Activated naive CD4-positive, alpha-beta T cell treated with anti-CD3 and anti-CD28 coated beads, Interleukin-2, amount 10 ng/mL, durations not matched to agents 7 days and 5 days (primary cell): Measurements from ENCODE around the gene MYO18A.

Source experiments
- CTCF ChIA-PET: fragments of 350-600 bp; sonication (Branson Sonifier 250); formaldehyde crosslinking; loops from one replicate; lab custom pipeline; 2021; ENCODE audit warnings: antibody characterized with exemption; lab: Charles Lee
- DNase-seq: peaks from one replicate; pipeline ENCODE4 v3.0.0-alpha.2; 2020
- H3K27ac Mint-ChIP-seq: one replicate; pipeline ENCODE4 v1.8.0; 2021; ENCODE audit warnings: mild to moderate bottlenecking, moderate library complexity, mixed read lengths
- H3K27me3 Mint-ChIP-seq: one replicate; pipeline ENCODE4 v1.8.0; 2021; ENCODE audit warnings: mild to moderate bottlenecking, mixed read lengths
- H3K36me3 Mint-ChIP-seq: one replicate; pipeline ENCODE4 v1.8.0; 2021; ENCODE audit warnings: mixed read lengths
- H3K4me1 Mint-ChIP-seq: one replicate; pipeline ENCODE4 v1.8.0; 2021; ENCODE audit warnings: mixed read lengths
- H3K4me3 Mint-ChIP-seq: one replicate; pipeline ENCODE4 v1.8.0; 2021; ENCODE audit warnings: mild to moderate bottlenecking, moderate library complexity, mixed read lengths
- H3K9me3 Mint-ChIP-seq: one replicate; pipeline ENCODE4 v1.8.0; 2021; ENCODE audit warnings: mixed read lengths

Gene MYO18A

DNA sequence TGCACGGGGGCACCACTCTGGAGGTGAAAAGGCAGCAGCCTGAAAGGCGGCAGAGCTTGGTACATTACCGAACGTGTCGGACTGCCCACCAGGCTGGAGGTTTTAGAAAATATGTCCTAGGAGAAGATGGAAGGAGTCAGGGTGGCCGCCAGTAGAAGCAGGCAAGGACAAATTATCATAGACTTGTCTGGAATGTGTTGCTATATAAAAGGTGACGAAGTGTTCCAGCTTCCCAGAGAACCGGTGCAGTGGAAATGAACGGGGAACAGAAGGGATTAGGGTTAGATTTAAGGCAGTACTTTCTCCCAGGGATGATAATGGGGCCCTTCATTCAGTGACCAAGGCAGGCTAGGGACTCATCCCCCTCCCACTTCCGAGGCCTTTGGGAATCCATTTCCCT, 109.9 kb downstream of the MYO18A start:
- peaks cover 13% of the 10 kb centered on the region for H3K27me3 Mint-ChIP-seq
- H3K9me3 Mint-ChIP-seq = no peaks in the 10 kb centered on the region
- no peaks in the 10 kb centered on the region for H3K36me3 Mint-ChIP-seq
- no peak overlapping the region for H3K27ac Mint-ChIP-seq
- H3K4me1 Mint-ChIP-seq = no peaks in the 10 kb centered on the region
- no peak for DNase-seq
- no peak overlapping the region for H3K4me3 Mint-ChIP-seq
- CTCF ChIA-PET = interaction anchor here (1.3 kb wide), 1 partner anchor 47 kb away, joined by 3 read pairs; no protein-coding TSS in a partner anchor

DNA sequence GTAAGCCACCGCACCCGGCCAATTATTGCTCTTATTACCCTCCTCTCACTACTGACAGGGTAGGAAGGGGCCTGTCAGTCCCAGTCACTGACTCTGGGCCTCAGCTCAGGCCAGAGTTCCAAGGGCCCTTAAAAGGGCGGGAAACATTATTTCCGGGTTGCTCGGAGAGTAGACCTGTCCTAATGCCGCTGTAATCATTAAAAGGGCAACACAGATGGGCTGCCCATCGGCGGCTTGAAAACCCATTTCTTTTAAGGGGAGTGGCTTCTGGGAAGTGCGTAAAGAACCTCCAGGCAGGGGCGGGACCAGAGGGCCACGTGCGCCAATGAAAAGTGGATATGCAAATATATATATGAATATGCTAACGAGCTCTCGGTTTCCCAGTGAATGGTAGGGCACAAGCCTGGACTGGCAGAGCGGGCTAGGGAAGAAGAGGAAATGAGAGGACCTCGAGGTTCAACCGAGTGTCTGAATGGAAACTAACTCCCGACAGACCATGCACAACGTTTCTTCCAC, 110.6 kb downstream of the MYO18A start:
- CTCF ChIA-PET = interaction anchor here (1.3 kb wide), 1 partner anchor 47 kb away, joined by 3 read pairs; no protein-coding TSS in a partner anchor
- Mint-ChIP-seq H3K9me3 (no peaks in the 10 kb centered on the region), H3K4me3 (no peak overlapping the region), H3K4me1 (no peaks in the 10 kb centered on the region), H3K36me3 (no peaks in the 10 kb centered on the region), H3K27ac (no peak overlapping the region), H3K27me3 (peaks cover 13% of the 10 kb centered on the region)
- no peak for DNase-seq

DNA sequence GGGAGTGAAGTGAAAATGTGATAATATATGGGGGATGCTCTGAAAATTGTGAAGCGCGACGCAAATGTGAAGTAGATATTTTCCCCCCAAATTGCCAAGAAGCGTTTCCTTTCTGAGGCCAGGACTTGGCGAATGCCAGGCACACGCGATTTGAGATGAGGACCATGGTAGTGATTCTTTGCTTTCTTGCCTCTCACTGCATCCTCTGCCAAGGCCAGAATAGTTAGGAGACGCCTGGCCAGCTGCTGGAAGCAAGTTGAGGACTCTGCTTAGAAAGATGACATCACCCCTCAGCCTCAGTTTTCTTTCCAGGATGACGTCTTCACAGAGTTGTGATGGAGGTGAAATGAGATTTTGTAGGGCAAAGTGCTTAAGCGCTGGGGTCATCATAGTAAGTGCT, 111.4 kb downstream of the MYO18A start:
- CTCF ChIA-PET = no interaction called here
- Mint-ChIP-seq H3K4me3 (no peak overlapping the region), H3K27me3 (peaks cover 14% of the 10 kb centered on the region), H3K9me3 (no peaks in the 10 kb centered on the region), H3K27ac (no peak overlapping the region), H3K4me1 (no peaks in the 10 kb centered on the region), H3K36me3 (no peaks in the 10 kb centered on the region)
- no peak for DNase-seq

- CTCF ChIA-PET = interaction anchor here (1.0 to 1.1 kb wide), 2 partner anchors 30 to 101 kb away, joined by 3 read pairs; no protein-coding TSS in a partner anchor
- no peak for DNase-seq
- Mint-ChIP-seq H3K4me3 (no peak overlapping the region), H3K9me3 (no peaks in the 10 kb centered on the region), H3K4me1 (no peaks in the 10 kb centered on the region), H3K27ac (no peak overlapping the region), H3K27me3 (peaks cover 21% of the 10 kb centered on the region), H3K36me3 (no peaks in the 10 kb centered on the region)
Measured at GRCh38 chr17:29066606-29067005, 113.6 kb downstream of the MYO18A start.

DNA sequence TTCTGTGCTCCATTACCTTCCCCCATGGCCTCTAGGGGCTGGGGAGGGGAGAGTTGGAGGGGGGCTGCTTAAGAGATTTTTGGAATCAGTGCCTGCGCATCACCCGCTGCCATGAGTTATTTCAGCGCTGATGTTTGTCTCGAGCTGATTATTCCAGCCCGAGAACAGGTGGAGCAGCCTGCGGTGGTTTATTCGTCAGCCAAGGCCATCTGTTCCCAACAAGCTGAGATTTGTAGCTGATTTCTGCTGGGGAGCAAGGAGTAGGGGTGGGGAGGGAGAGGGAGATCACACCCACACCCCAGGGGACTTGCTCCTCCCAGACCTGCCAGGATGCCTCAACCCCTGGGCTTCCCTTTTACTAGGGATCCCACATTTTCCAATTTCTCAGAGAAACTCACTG, 114.2 kb downstream of the MYO18A start:
- no peak for DNase-seq
- H3K4me1 Mint-ChIP-seq = no peaks in the 10 kb centered on the region
- no peaks in the 10 kb centered on the region for H3K9me3 Mint-ChIP-seq
- H3K36me3 Mint-ChIP-seq = no peaks in the 10 kb centered on the region
- CTCF ChIA-PET = interaction anchor here (1.1 kb wide), 1 partner anchor 29 kb away, joined by 3 read pairs; no protein-coding TSS in a partner anchor
- no peak overlapping the region for H3K4me3 Mint-ChIP-seq
- peaks cover 21% of the 10 kb centered on the region for H3K27me3 Mint-ChIP-seq
- H3K27ac Mint-ChIP-seq = no peak overlapping the region

GRCh38 chr17:29063992-29064391, 116.2 kb downstream of the MYO18A start:
- no peaks in the 10 kb centered on the region for H3K9me3 Mint-ChIP-seq
- peaks cover 28% of the 10 kb centered on the region for H3K27me3 Mint-ChIP-seq
- H3K36me3 Mint-ChIP-seq = no peaks in the 10 kb centered on the region
- no peak overlapping the region for H3K4me3 Mint-ChIP-seq
- H3K4me1 Mint-ChIP-seq = no peaks in the 10 kb centered on the region
- CTCF ChIA-PET = no interaction called here
- no peak for DNase-seq
- no peak overlapping the region for H3K27ac Mint-ChIP-seq

- H3K27ac Mint-ChIP-seq = no peak overlapping the region
- H3K9me3 Mint-ChIP-seq = no peaks in the 10 kb centered on the region
- H3K36me3 Mint-ChIP-seq = no peaks in the 10 kb centered on the region
- H3K4me3 Mint-ChIP-seq = no peak overlapping the region
- no peaks in the 10 kb centered on the region for H3K4me1 Mint-ChIP-seq
- peaks cover 32% of the 10 kb centered on the region for H3K27me3 Mint-ChIP-seq
- CTCF ChIA-PET = interaction anchor here (0.5 to 1.7 kb wide), 2 partner anchors 53 to 97 kb away, joined by 3 to 4 read pairs; no protein-coding TSS in a partner anchor
- no peak for DNase-seq
Measured at GRCh38 chr17:29062215-29062614, 118.0 kb downstream of the MYO18A start.

DNA sequence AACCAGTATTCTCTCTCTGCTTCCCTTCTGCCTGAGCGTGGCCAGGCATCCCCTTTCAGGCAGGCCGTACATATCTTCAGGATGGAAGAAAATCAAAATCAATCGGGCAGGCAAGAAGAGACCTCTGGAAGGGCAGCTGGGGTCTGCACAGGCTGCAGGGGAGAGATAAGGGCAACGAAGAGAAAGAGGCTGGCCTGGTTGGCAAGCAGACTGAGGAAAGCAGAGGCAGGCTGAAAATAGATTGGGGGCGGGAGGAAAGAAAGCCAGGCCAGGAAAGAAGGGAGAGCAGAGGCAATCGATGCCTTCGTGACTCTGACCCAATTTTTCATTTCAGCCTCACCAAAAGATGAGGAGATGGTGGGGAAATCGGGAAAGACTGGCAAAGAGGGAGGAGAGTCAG, 119.2 kb downstream of the MYO18A start:
- CTCF ChIA-PET = no interaction called here
- no peak for DNase-seq
- Mint-ChIP-seq H3K36me3 (no peaks in the 10 kb centered on the region), H3K4me1 (no peaks in the 10 kb centered on the region), H3K27ac (no peak overlapping the region), H3K4me3 (no peak overlapping the region), H3K27me3 (peaks cover 36% of the 10 kb centered on the region), H3K9me3 (no peaks in the 10 kb centered on the region)

- Mint-ChIP-seq H3K4me3 (no peak overlapping the region), H3K4me1 (no peaks in the 10 kb centered on the region), H3K27ac (no peak overlapping the region), H3K27me3 (peaks cover 36% of the 10 kb centered on the region), H3K9me3 (no peaks in the 10 kb centered on the region), H3K36me3 (no peaks in the 10 kb centered on the region)
- no peak for DNase-seq
- CTCF ChIA-PET = no interaction called here
Measured at GRCh38 chr17:29060475-29060874, 119.7 kb downstream of the MYO18A start.

DNA sequence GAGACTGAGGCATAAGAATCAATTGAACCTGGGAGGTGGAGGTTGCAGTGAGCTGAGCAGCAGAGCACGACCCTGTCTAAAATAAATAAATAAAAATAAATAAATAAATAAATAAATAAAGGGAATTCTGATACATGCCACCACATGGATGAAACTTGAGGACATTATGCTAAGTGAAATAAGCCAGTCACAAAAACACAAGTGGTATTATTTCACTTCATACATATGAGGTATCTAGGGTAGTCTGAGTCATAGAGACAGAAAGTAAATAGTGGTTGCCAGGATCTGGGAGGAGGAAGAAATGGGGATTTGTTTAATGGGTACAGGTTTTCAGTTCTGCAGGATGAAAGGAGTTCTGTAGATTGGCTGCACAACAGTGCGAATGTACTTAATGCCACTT, 120.9 kb downstream of the MYO18A start:
- H3K4me3 Mint-ChIP-seq = no peak overlapping the region
- H3K27me3 Mint-ChIP-seq = peaks cover 35% of the 10 kb centered on the region
- no peak overlapping the region for H3K27ac Mint-ChIP-seq
- H3K9me3 Mint-ChIP-seq = no peaks in the 10 kb centered on the region
- CTCF ChIA-PET = no interaction called here
- H3K4me1 Mint-ChIP-seq = no peaks in the 10 kb centered on the region
- no peak for DNase-seq
- H3K36me3 Mint-ChIP-seq = no peaks in the 10 kb centered on the region

DNA sequence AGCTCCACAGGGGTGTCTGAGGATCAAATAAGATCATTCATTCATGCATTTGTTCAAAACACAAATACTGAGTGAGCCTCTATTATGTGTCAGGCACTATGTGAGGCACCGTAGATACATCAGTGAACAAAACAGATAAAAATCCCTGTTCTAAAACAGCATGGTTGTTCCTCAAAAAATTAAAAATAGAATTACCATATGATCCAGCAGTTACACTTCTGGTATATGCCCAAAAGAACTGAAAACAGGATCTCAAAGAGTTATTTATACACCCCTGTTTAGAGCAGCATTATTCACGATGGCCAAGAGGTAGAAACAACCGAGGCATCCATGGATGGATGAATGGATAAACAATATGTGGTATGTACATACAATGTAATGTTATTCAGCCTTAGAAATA, 121.8 kb downstream of the MYO18A start:
- DNase-seq = no peak
- H3K36me3 Mint-ChIP-seq = no peaks in the 10 kb centered on the region
- no peak overlapping the region for H3K4me3 Mint-ChIP-seq
- no peaks in the 10 kb centered on the region for H3K9me3 Mint-ChIP-seq
- H3K4me1 Mint-ChIP-seq = no peaks in the 10 kb centered on the region
- H3K27ac Mint-ChIP-seq = no peak overlapping the region
- H3K27me3 Mint-ChIP-seq = peaks cover 30% of the 10 kb centered on the region
- CTCF ChIA-PET = no interaction called here

DNA sequence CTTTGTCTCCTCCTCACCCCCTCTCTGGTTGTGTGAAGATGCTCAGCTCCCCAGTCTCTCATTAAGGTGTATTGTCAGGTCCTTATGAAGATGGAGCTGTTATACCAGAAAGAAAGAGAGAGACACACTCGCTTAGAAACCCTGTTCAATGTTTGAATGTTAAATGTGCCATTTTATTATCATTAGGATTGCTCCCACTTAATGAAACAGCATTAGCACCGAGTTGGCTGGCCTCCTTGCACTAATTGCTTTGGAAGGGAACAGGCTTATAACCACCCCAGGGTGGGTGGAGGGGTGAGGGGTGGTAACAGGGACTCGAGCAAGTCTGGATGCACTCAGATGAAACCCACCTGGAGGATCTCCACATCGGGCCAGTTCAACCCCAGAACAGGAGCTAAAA, 122.8 kb downstream of the MYO18A start:
- Mint-ChIP-seq H3K4me3 (no peak overlapping the region), H3K36me3 (no peaks in the 10 kb centered on the region), H3K4me1 (no peaks in the 10 kb centered on the region), H3K9me3 (no peaks in the 10 kb centered on the region), H3K27ac (no peak overlapping the region), H3K27me3 (peaks cover 28% of the 10 kb centered on the region)
- CTCF ChIA-PET = interaction anchor here (1.0 kb wide), 1 partner anchor 55 kb away, joined by 3 read pairs; no protein-coding TSS in a partner anchor
- no peak for DNase-seq

DNA sequence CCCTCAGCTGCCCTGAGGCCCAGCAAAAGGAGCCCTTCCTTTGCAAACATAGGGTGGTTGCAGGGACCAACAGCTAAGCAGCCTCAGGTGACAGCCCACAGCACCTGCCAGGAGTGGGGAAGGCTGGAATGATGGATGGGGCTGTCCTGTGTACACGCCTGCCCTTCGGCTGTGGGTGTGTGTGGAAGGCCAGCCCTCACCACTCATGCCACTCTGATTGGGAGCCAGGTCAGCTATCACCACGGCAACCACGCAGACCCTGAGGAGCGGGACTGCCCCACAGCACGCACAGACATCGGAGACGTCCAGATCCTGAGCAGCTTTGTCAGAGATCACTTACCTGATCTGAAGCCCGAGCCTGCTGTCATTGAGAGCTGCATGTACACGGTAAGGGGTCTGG, 125.4 kb downstream of the MYO18A start:
- H3K27me3 Mint-ChIP-seq = peaks cover 22% of the 10 kb centered on the region
- H3K4me1 Mint-ChIP-seq = no peaks in the 10 kb centered on the region
- H3K36me3 Mint-ChIP-seq = no peaks in the 10 kb centered on the region
- no peak overlapping the region for H3K4me3 Mint-ChIP-seq
- no peak overlapping the region for H3K27ac Mint-ChIP-seq
- DNase-seq = no peak
- CTCF ChIA-PET = interaction anchor here (1.0 kb wide), 1 partner anchor 89 kb away, joined by 3 read pairs; no protein-coding TSS in a partner anchor
- H3K9me3 Mint-ChIP-seq = no peaks in the 10 kb centered on the region

DNA sequence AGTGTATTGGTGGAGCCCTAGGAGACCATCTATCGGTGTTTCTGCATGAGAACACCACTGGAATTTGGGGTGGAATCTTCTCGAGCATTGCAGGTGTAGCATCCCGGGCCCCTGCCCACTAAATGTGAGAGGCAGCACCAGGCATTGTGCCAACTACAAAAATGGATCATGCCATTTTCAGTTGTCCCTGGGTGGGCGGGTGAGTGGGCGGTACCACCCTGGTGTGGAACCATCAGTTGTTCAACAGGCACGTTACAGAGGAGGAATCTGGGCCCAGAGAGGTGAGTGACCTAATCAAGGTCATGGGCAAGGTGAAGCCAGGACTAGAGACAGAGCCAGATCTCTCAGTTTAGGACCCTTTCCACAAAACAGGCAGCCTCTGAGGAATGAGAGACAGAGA, 128.5 kb downstream of the MYO18A start:
- Mint-ChIP-seq H3K4me3 (no peak overlapping the region), H3K27ac (no peak overlapping the region), H3K4me1 (no peaks in the 10 kb centered on the region), H3K9me3 (no peaks in the 10 kb centered on the region), H3K36me3 (no peaks in the 10 kb centered on the region), H3K27me3 (peaks cover 32% of the 10 kb centered on the region)
- CTCF ChIA-PET = interaction anchor here (0.5 kb wide), 1 partner anchor 325 kb away, joined by 3 read pairs; no protein-coding TSS in a partner anchor
- no peak for DNase-seq

- CTCF ChIA-PET = interaction anchor here (0.5 kb wide), 1 partner anchor 324 kb away, joined by 3 read pairs; no protein-coding TSS in a partner anchor
- no peak overlapping the region for H3K27ac Mint-ChIP-seq
- H3K27me3 Mint-ChIP-seq = peaks cover 34% of the 10 kb centered on the region
- no peak overlapping the region for H3K4me3 Mint-ChIP-seq
- H3K36me3 Mint-ChIP-seq = no peaks in the 10 kb centered on the region
- DNase-seq = no peak
- H3K4me1 Mint-ChIP-seq = no peaks in the 10 kb centered on the region
- no peaks in the 10 kb centered on the region for H3K9me3 Mint-ChIP-seq
Measured at GRCh38 chr17:29051194-29051593, 129.0 kb downstream of the MYO18A start.
